GM12878 (cell line): ENCODE measurements around the gene SPAG16. TPM values are rescaled to one million over a fixed set of nuclear protein-coding genes. Genes with fewer than 3 reads are reported as not detected.

Source experiments
- ATAC-seq: fragments of 200-7000 bp; cut with Tn5 transposase; 3 replicates; pipeline ENCODE4 v1.9.1; 2020; ENCODE audit warnings: mild to moderate bottlenecking, moderate library complexity
- BruUV-seq: library from RNA; stranded (reverse); fragments of 400-500 nt; replicated peaks from 2 replicates; lab custom pipeline; 2021; lab: Mats Ljungman, UMichigan
- CTCF ChIA-PET: fragments of 300-600 bp; sonication (Branson Sonifier 250); formaldehyde crosslinking; extraction: SDS; loops from one replicate; lab custom pipeline; 2021; ENCODE audit warnings: inconsistent platforms; lab: Yijun Ruan, JAX
- POLR2A ChIA-PET: fragments of 350-600 bp; formaldehyde crosslinking; extraction: SDS; loops from one replicate; lab custom pipeline; 2021; ENCODE audit warnings: inconsistent platforms; lab: Charles Lee
- RAD21 ChIA-PET: fragments of 300-600 bp; sonication (Branson Sonifier 250); formaldehyde crosslinking; loops from one replicate; lab custom pipeline; 2023; ENCODE audit warnings: antibody characterized with exemption; ENCODE audit not compliant: unreplicated experiment; lab: Charles Lee
- SMC1A ChIA-PET: fragments of 300-600 bp; sonication (Branson Sonifier 250); formaldehyde crosslinking; loops from one replicate; lab custom pipeline; 2023; ENCODE audit not compliant: unreplicated experiment, uncharacterized antibody; lab: Charles Lee
- DNase-seq: peaks from one replicate; pipeline ENCODE4 v3.0.0-alpha.2; 2011; ENCODE audit warnings: low read depth, low spot score
- FAIRE-seq: peaks from 3 replicates; lab custom pipeline; 2011; peaks lifted over from hg19 to GRCh38; lab: Jason Lieb, UNC
- H2AFZ ChIP-seq: 2 replicates; pipeline ENCODE4 v1.6.0; 2011; ENCODE audit warnings: low read depth, low read length, control low read depth; ENCODE audit not compliant: control insufficient read depth
- H3K27ac ChIP-seq: 2 replicates; pipeline ENCODE4 v1.5.1; 2011; ENCODE audit warnings: control low read depth; ENCODE audit not compliant: control insufficient read depth, insufficient read depth
- H3K27me3 ChIP-seq, 2 experiments: replicated peaks in 1 of 2; 2 replicates each; pipeline versions ENCODE4 v1.6.0 to v1.6.1; 2011; ENCODE audit warnings: low read length in 1 of 2; ENCODE audit not compliant: control insufficient read depth in 2 of 2, insufficient read depth in 2 of 2
- H3K36me3 ChIP-seq, 2 experiments: 2 replicates each; pipeline ENCODE4 v1.5.1; 2011; ENCODE audit warnings: low read length in 1 of 2; ENCODE audit not compliant: control insufficient read depth in 2 of 2, insufficient read depth in 2 of 2
- H3K4me1 ChIP-seq: 2 replicates; pipeline ENCODE4 v1.6.1; 2011; ENCODE audit warnings: mild to moderate bottlenecking, low read length, moderate library complexity, mixed read lengths; ENCODE audit not compliant: control insufficient read depth, insufficient read depth
- H3K4me2 ChIP-seq: 2 replicates; pipeline ENCODE4 v1.6.0; 2011; ENCODE audit warnings: control low read depth; ENCODE audit not compliant: control insufficient read depth, insufficient read depth
- H3K4me3 ChIP-seq: fragments of 200-600 bp; sonication (generic); 2 replicates; pipeline ENCODE4 v1.5.1; 2016
- H3K79me2 ChIP-seq: 2 replicates; pipeline ENCODE4 v1.6.0; 2011; ENCODE audit warnings: low read length; ENCODE audit not compliant: control insufficient read depth, insufficient read depth
- H3K9ac ChIP-seq: 2 replicates; pipeline ENCODE4 v1.8.0; 2011; ENCODE audit warnings: low read length, control low read depth, mixed read lengths; ENCODE audit not compliant: control insufficient read depth, insufficient read depth
- H3K9me3 ChIP-seq: replicated peaks from 3 replicates; pipeline ENCODE4 v1.5.1; 2011; ENCODE audit warnings: mild to moderate bottlenecking, low read length; ENCODE audit not compliant: control insufficient read depth, insufficient read depth
- H4K20me1 ChIP-seq: 2 replicates; pipeline ENCODE4 v1.6.0; 2011; ENCODE audit not compliant: control insufficient read depth, insufficient read depth
- E2F4 ChIP-seq: IDR thresholded peaks from 2 replicates; pipeline ENCODE4 v1.6.1; 2012; ENCODE audit warnings: low read depth, low read length, improper control_type of control experiment
- ELK1 ChIP-seq: IDR thresholded peaks from 2 replicates; pipeline ENCODE4 v1.6.1; 2012; ENCODE audit warnings: low read depth, low read length, improper control_type of control experiment
- IKZF2 ChIP-seq, 2 experiments: fragments of 450-650 bp; IDR thresholded peaks; 2 replicates each; pipeline ENCODE4 v1.6.1; 2017; ENCODE audit warnings: mild to moderate bottlenecking in 2 of 2, moderate library complexity in 2 of 2
- NR2F1 ChIP-seq: fragments of 450-650 bp; conservative IDR thresholded peaks from 2 replicates; pipeline ENCODE4 v1.6.1; 2017; ENCODE audit warnings: mild to moderate bottlenecking
- NRF1 ChIP-seq: conservative IDR thresholded peaks from 2 replicates; pipeline ENCODE4 v1.6.1; 2011; ENCODE audit warnings: mild to moderate bottlenecking, low read depth, low read length, improper control_type of control experiment
- SMARCA5 ChIP-seq: fragments of 450-650 bp; IDR thresholded peaks from 2 replicates; pipeline ENCODE4 v1.6.1; 2017; ENCODE audit warnings: mild to moderate bottlenecking
- TAF1 ChIP-seq: IDR thresholded peaks from 2 replicates; pipeline ENCODE4 v1.6.1; 2011; ENCODE audit warnings: mild to moderate bottlenecking, low read depth, low read length, borderline replicate concordance
- TCF3 ChIP-seq: IDR thresholded peaks from 2 replicates; pipeline ENCODE4 v1.6.1; 2012; ENCODE audit warnings: low read depth, mild to moderate bottlenecking, low read length, borderline replicate concordance; ENCODE audit not compliant: insufficient read depth
- WGBS: methylation state at CpG from one replicate; pipeline ENCODE4 v1.1.6; 2016; ENCODE audit warnings: low lambda C conversion rate; ENCODE audit not compliant: insufficient replicate concordance, insufficient coverage; ENCODE audit errors: missing lambda C conversion rate; 5-methylcytosine and 5-hydroxymethylcytosine counted together
- in situ Hi-C: fragments of 300-500 bp; cut with MboI; formaldehyde crosslinking; loops from 9 replicates; pipeline ENCODE4 v1.14.3; 2018; ENCODE audit warnings: mixed read lengths
- intact Hi-C: fragments of 100-400 bp; cut with micrococcal nuclease; formaldehyde crosslinking; loops from one replicate; pipeline ENCODE4 v1.14.2; 2022; ENCODE audit not compliant: unreplicated experiment
- polyA plus RNA-seq, 11 experiments: library from polyadenylated mRNA; depleted of rRNA in 4 of 11; unstranded in 6 of 11; stranded (reverse) in 5 of 11; fragments of >200 nt; fragmentation: Nextera tagmentation in 4 of 11; fragmentation: Illumina TruSeq in 1 of 11; extraction: Ambion mirVana in 4 of 11; extraction: Trizol in 1 of 11; gene quantifications; 1 replicate in 1 of 11; 2 replicates in 10 of 11; pipeline versions ENCODE4 v1.2.1 to v1.2.3, GENCODE V29; 2011 to 2016; ENCODE audit warnings: inconsistent platforms in 2 of 11, missing spikeins in 2 of 11, low read depth in 1 of 11
- total RNA-seq, 4 experiments: library from RNA; depleted of rRNA in 3 of 4; stranded (reverse); fragments of >200 nt in 3 of 4; fragmentation: Illumina TruSeq in 1 of 4; extraction: Trizol in 1 of 4; gene quantifications; 2 replicates each; pipeline versions ENCODE4 v1.2.1 to v1.2.3, GENCODE V29; 2013 to 2021
- TF ChIP-seq, protein P1 (sequence below): IDR thresholded peaks from 2 replicates; pipeline ENCODE4 v1.6.1; 2011; ENCODE audit warnings: borderline replicate concordance, low read depth, mild to moderate bottlenecking, moderate library complexity, mixed read lengths, low read length; ENCODE audit not compliant: insufficient read depth; ENCODE audit errors: extremely low read length

The SPAG16 gene
- total and polyA plus RNA-seq, 10 of the 15 experiments (the other 5 are each of a cell fraction or from before 2014, with no cell fraction given), result 6.0 to 25.0 (median 15.2) TPM

- Histone ChIP-seq H3K27me3 (no peaks in the 10 kb centered on the region), H3K79me2 (no peaks in the 10 kb centered on the region), H3K9me3 (no peaks in the 10 kb centered on the region), H3K4me1 (no peaks in the 10 kb centered on the region), H3K4me2 (no peak overlapping the region), H3K4me3 (no peak overlapping the region), H3K9ac (no peak overlapping the region), H3K36me3 (no peaks in the 10 kb centered on the region), H3K27ac (no peak overlapping the region), H4K20me1 (no peaks in the 10 kb centered on the region), H2AFZ (no peak overlapping the region)
- ChIA-PET RAD21 (no interaction called here), POLR2A (interaction anchor here (0.7 kb wide), 1 partner anchor 239 kb away, joined by 4 read pairs; no protein-coding TSS in a partner anchor), CTCF (interaction anchor here (0.7 to 1.8 kb wide), 3 partner anchors 14 to 349 kb away, joined by 3 read pairs; no protein-coding TSS in a partner anchor), SMC1A (interaction anchor here (0.6 to 1.7 kb wide), 5 partner anchors 9 to 1116 kb away, joined by 3 to 5 read pairs (median 4); no protein-coding TSS in a partner anchor)
- 44% methylated on average over 2 of the region's 2 CpGs for WGBS
- DNase-seq (no peak), FAIRE-seq (no peak), ATAC-seq (no peak)
- intact Hi-C loops (no loop called here), in situ Hi-C loops (no loop called here)
- TF ChIP-seq, protein P1, sequence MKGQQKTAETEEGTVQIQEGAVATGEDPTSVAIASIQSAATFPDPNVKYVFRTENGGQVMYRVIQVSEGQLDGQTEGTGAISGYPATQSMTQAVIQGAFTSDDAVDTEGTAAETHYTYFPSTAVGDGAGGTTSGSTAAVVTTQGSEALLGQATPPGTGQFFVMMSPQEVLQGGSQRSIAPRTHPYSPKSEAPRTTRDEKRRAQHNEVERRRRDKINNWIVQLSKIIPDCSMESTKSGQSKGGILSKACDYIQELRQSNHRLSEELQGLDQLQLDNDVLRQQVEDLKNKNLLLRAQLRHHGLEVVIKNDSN, result no peak
- no TSS peak for BruUV-seq
These were observed 794.8 kb downstream of the SPAG16 start for GRCh38 chr2:214079032-214079431.

- Histone ChIP-seq H3K4me3 (no peak overlapping the region), H2AFZ (no peak overlapping the region), H3K4me2 (no peak overlapping the region), H3K36me3 (no peaks in the 10 kb centered on the region), H3K27ac (no peak overlapping the region), H3K9ac (no peak overlapping the region), H4K20me1 (no peaks in the 10 kb centered on the region), H3K9me3 (no peaks in the 10 kb centered on the region), H3K4me1 (no peaks in the 10 kb centered on the region), H3K27me3 (no peaks in the 10 kb centered on the region), H3K79me2 (no peaks in the 10 kb centered on the region)
- DNase-seq (no peak), FAIRE-seq (no peak), ATAC-seq (no peak)
- POLR2A ChIA-PET, result no interaction called here
- BruUV-seq, result no TSS peak
- intact Hi-C loops, result loop anchor here (10.0 kb wide), 1 partner anchor 834 kb away; no protein-coding TSS in a partner anchor
- TF ChIP-seq TCF3 (no peak), E2F4 (no peak), ELK1 (no peak), TAF1 (no peak), SMARCA5 (no peak), IKZF2 (IDR thresholded peaks at IDR 0.05) (no peak), NR2F1 (no peak), NRF1 (no peak)
- CTCF ChIA-PET, result interaction anchor here (1.5 kb wide), 1 partner anchor 9 kb away, joined by 4 read pairs; no protein-coding TSS in a partner anchor
- RAD21 ChIA-PET, result no interaction called here
- in situ Hi-C loops, result no loop called here
- WGBS, result 0% methylated on average over 1 of the region's 1 CpG
- SMC1A ChIA-PET, result interaction anchor here (1.1 to 1.5 kb wide), 2 partner anchors 10 to 20 kb away, joined by 3 read pairs; no protein-coding TSS in a partner anchor
These were observed 804.3 kb downstream of the SPAG16 start for GRCh38 chr2:214088536-214088935.
